BLaER1 (cell line): Measurements from ENCODE around the gene CDC42SE1.

Source experiments
- H3K27ac ChIP-seq: shearing (Covaris generic); formaldehyde crosslinking; 2 replicates; pipeline ENCODE4 v1.8.1; 2022
- H3K27me3 ChIP-seq: shearing (Covaris generic); formaldehyde crosslinking; 2 replicates; pipeline ENCODE4 v1.8.1; 2022
- H3K36me3 ChIP-seq: shearing (Covaris generic); formaldehyde crosslinking; 2 replicates; pipeline ENCODE4 v1.8.1; 2022
- H3K4me1 ChIP-seq: shearing (Covaris generic); formaldehyde crosslinking; 2 replicates; pipeline ENCODE4 v1.8.1; 2022
- H3K4me2 ChIP-seq: shearing (Covaris generic); formaldehyde crosslinking; 2 replicates; pipeline ENCODE4 v1.8.1; 2022
- H3K4me3 ChIP-seq: shearing (Covaris generic); formaldehyde crosslinking; 2 replicates; pipeline ENCODE4 v1.8.1; 2022
- H3K9ac ChIP-seq: shearing (Covaris generic); formaldehyde crosslinking; 2 replicates; pipeline ENCODE4 v1.8.1; 2022
- H3K9me3 ChIP-seq: shearing (Covaris generic); formaldehyde crosslinking; 2 replicates; pipeline ENCODE4 v1.8.1; 2022
- H4K20me1 ChIP-seq: shearing (Covaris generic); formaldehyde crosslinking; 2 replicates; pipeline ENCODE4 v1.8.1; 2022
- Cebpa-rat ChIP-seq: shearing (Covaris generic); IDR thresholded peaks from 2 replicates; pipeline ENCODE4 v1.8.1; 2022

The CDC42SE1 gene

GRCh38 chr1:151039521-151039920 is 19.9 kb downstream of the CDC42SE1 start:
- no peaks in the 10 kb centered on the region for H4K20me1 ChIP-seq
- TF ChIP-seq Cebpa-rat = no peak
- peaks cover 41% of the 10 kb centered on the region for H3K36me3 ChIP-seq
- no peaks in the 10 kb centered on the region for H3K9me3 ChIP-seq
- H3K27me3 ChIP-seq = no peaks in the 10 kb centered on the region
- H3K4me1 ChIP-seq = no peaks in the 10 kb centered on the region
- no peak overlapping the region for H3K27ac ChIP-seq
- H3K4me2 ChIP-seq = no peak overlapping the region
- no peak overlapping the region for H3K4me3 ChIP-seq
- no peak overlapping the region for H3K9ac ChIP-seq

GRCh38 chr1:151037032-151037431 is 22.4 kb downstream of the CDC42SE1 start:
- no peaks in the 10 kb centered on the region for H3K4me1 ChIP-seq
- H3K27ac ChIP-seq = no peak overlapping the region
- peaks cover 50% of the 10 kb centered on the region for H3K36me3 ChIP-seq
- H3K4me2 ChIP-seq = no peak overlapping the region
- H3K4me3 ChIP-seq = no peak overlapping the region
- H3K9me3 ChIP-seq = no peaks in the 10 kb centered on the region
- no peaks in the 10 kb centered on the region for H3K27me3 ChIP-seq
- no peaks in the 10 kb centered on the region for H4K20me1 ChIP-seq
- H3K9ac ChIP-seq = no peak overlapping the region
- no peak for TF ChIP-seq Cebpa-rat

GRCh38 chr1:151036356-151036755 is 23.1 kb downstream of the CDC42SE1 start, which contains the start of gene BNIPL:
TSS of gene BNIPL (plus strand) at chr1:151036586. CDS start at chr1:151036726, 140 bp downstream.
- H3K4me3 ChIP-seq = no peak within 1 kb of the TSS
- no peak within 1 kb of the TSS for H3K27ac ChIP-seq
- H3K9me3 ChIP-seq = no peaks in the 10 kb centered on the region
- H3K9ac ChIP-seq = no peak within 1 kb of the TSS
- H3K36me3 ChIP-seq = peaks cover 57% of the 10 kb centered on the region
- no peaks in the 10 kb centered on the region for H3K4me1 ChIP-seq
- H3K4me2 ChIP-seq = no peak within 1 kb of the TSS
- H3K27me3 ChIP-seq = no peaks in the 10 kb centered on the region
- H4K20me1 ChIP-seq = no peaks in the 10 kb centered on the region
- no peak for TF ChIP-seq Cebpa-rat

- no peak for TF ChIP-seq Cebpa-rat
- no peaks in the 10 kb centered on the region for H4K20me1 ChIP-seq
- H3K27me3 ChIP-seq = no peaks in the 10 kb centered on the region
- no peak overlapping the region for H3K4me3 ChIP-seq
- H3K9me3 ChIP-seq = no peaks in the 10 kb centered on the region
- H3K27ac ChIP-seq = no peak overlapping the region
- no peak overlapping the region for H3K9ac ChIP-seq
- no peaks in the 10 kb centered on the region for H3K4me1 ChIP-seq
- H3K36me3 ChIP-seq = peaks cover 69% of the 10 kb centered on the region
- H3K4me2 ChIP-seq = no peak overlapping the region
These were observed 24.3 kb downstream of the CDC42SE1 start for GRCh38 chr1:151035167-151035566.

- Histone ChIP-seq H3K4me1 (no peaks in the 10 kb centered on the region), H3K27ac (no peak overlapping the region), H3K9ac (no peak overlapping the region), H4K20me1 (no peaks in the 10 kb centered on the region), H3K9me3 (no peaks in the 10 kb centered on the region), H3K36me3 (peaks cover 94% of the 10 kb centered on the region), H3K4me2 (no peak overlapping the region), H3K4me3 (no peak overlapping the region), H3K27me3 (no peaks in the 10 kb centered on the region)
- TF ChIP-seq Cebpa-rat = no peak
These were observed 27.3 kb downstream of the CDC42SE1 start for GRCh38 chr1:151032164-151032563.

- no peaks in the 10 kb centered on the region for H3K27me3 ChIP-seq
- H3K27ac ChIP-seq = no peak overlapping the region
- H3K4me1 ChIP-seq = no peaks in the 10 kb centered on the region
- no peak overlapping the region for H3K4me3 ChIP-seq
- H3K9ac ChIP-seq = no peak overlapping the region
- no peak for TF ChIP-seq Cebpa-rat
- no peaks in the 10 kb centered on the region for H3K9me3 ChIP-seq
- H3K36me3 ChIP-seq = peaks cover 96% of the 10 kb centered on the region
- no peaks in the 10 kb centered on the region for H4K20me1 ChIP-seq
- H3K4me2 ChIP-seq = no peak overlapping the region
These were observed 33.0 kb downstream of the CDC42SE1 start for GRCh38 chr1:151026460-151026859.

- no peak overlapping the region for H3K9ac ChIP-seq
- no peak for TF ChIP-seq Cebpa-rat
- peaks cover 89% of the 10 kb centered on the region for H3K36me3 ChIP-seq
- no peaks in the 10 kb centered on the region for H4K20me1 ChIP-seq
- H3K4me1 ChIP-seq = no peaks in the 10 kb centered on the region
- H3K4me2 ChIP-seq = no peak overlapping the region
- H3K4me3 ChIP-seq = no peak overlapping the region
- H3K27ac ChIP-seq = no peak overlapping the region
- no peaks in the 10 kb centered on the region for H3K27me3 ChIP-seq
- H3K9me3 ChIP-seq = no peaks in the 10 kb centered on the region
These were observed 34.8 kb downstream of the CDC42SE1 start for GRCh38 chr1:151024540-151025146.

GRCh38 chr1:151013518-151013917 is 45.9 kb downstream of the CDC42SE1 start:
- Histone ChIP-seq H4K20me1 (no peaks in the 10 kb centered on the region), H3K9ac (peak overlapping the region; percentile 63; the same call in 1 of the 2 replicates), H3K4me2 (peak overlapping the region; percentile 94), H3K9me3 (no peaks in the 10 kb centered on the region), H3K4me1 (peaks cover 60% of the 10 kb centered on the region), H3K27ac (peak overlapping the region; percentile 67), H3K4me3 (no peak overlapping the region), H3K27me3 (no peaks in the 10 kb centered on the region), H3K36me3 (peaks cover 25% of the 10 kb centered on the region)
- no peak for TF ChIP-seq Cebpa-rat

- Histone ChIP-seq H3K4me3 (no peak overlapping the region), H3K4me1 (peaks cover 62% of the 10 kb centered on the region), H3K36me3 (peaks cover 19% of the 10 kb centered on the region), H4K20me1 (no peaks in the 10 kb centered on the region), H3K27me3 (no peaks in the 10 kb centered on the region), H3K27ac (peak overlapping the region; percentile 67), H3K9ac (peak overlapping the region; percentile 63; the same call in 1 of the 2 replicates), H3K9me3 (no peaks in the 10 kb centered on the region), H3K4me2 (peak overlapping the region; percentile 94)
- TF ChIP-seq Cebpa-rat = no peak
These were observed 46.5 kb downstream of the CDC42SE1 start for GRCh38 chr1:151012684-151013471.

- Histone ChIP-seq H3K9me3 (no peaks in the 10 kb centered on the region), H3K4me3 (no peak overlapping the region), H3K27me3 (no peaks in the 10 kb centered on the region), H3K4me2 (peak overlapping the region; percentile 94), H3K36me3 (0 out of 2 replicates have a peak, but pooled peaks cover 10% of the 10 kb centered on the region), H3K27ac (no peak overlapping the region), H3K4me1 (peaks cover 74% of the 10 kb centered on the region), H4K20me1 (no peaks in the 10 kb centered on the region), H3K9ac (no peak overlapping the region)
- TF ChIP-seq Cebpa-rat = no peak
These were observed 48.1 kb downstream of the CDC42SE1 start for GRCh38 chr1:151011154-151011850.
